ENCODE results near the gene ZFYVE9. TPM values are rescaled to one million over a fixed set of nuclear protein-coding genes. Genes with fewer than 3 reads are reported as not detected.
A peak's percentile ranks its signal among the peaks of the same experiment; 100 is the strongest.
"Not testable (repeated sequence)": the region's sequence is repeated elsewhere in the genome, so short reads cannot be mapped to it uniquely, and the experiment has no call there.

Gene ZFYVE9
- 1.6 and 2.2 TPM in 2 replicates for total RNA-seq (2014; rRNA removed; shearing (Covaris generic); ENCODE audit: low replicate concordance)

GRCh38 chr1:52141513-52142219 lies at the start of gene ZFYVE9:
ZFYVE9 (plus strand) TSS chr1:52142089; CDS start chr1:52233207, 91,118 bp downstream.
- Histone ChIP-seq H3K4me2 (ENCODE audit: low read depth, low read length, poor library complexity, severe bottlenecking) (peak within 1 kb of the TSS; percentile 91), H3K79me2 (ENCODE audit: low read length) (no peaks in the 10 kb centered on the region), H3K27me3 (ENCODE audit: low read length) (no peaks in the 10 kb centered on the region), H3K9me3 (ENCODE audit: low read length) (no peaks in the 10 kb centered on the region), H3K27ac (ENCODE audit: low read length) (no peak within 1 kb of the TSS), H4K20me1 (ENCODE audit: insufficient read depth, low read depth, low read length) (no peaks in the 10 kb centered on the region), H3K4me1 (ENCODE audit: low read length) (peaks cover 18% of the 10 kb centered on the region), H3K9ac (ENCODE audit: low read length) (peak within 1 kb of the TSS; percentile 78), H3K4me3 (ENCODE audit: low read length) (peak within 1 kb of the TSS; percentile 88), H3K36me3 (ENCODE audit: insufficient read depth, low read length) (no peaks in the 10 kb centered on the region), H3K9me2 (replicated peaks; ENCODE audit: insufficient read depth, low read length) (no peaks in the 10 kb centered on the region), H2AFZ (ENCODE audit: low read length) (peak within 1 kb of the TSS; percentile 96)
- peak; percentile 87 for DNase-seq

- not testable (repeated sequence) for H3K4me2 ChIP-seq (ENCODE audit: low read depth, low read length, poor library complexity, severe bottlenecking); H3K9me3 ChIP-seq (ENCODE audit: low read length); H3K9ac ChIP-seq (ENCODE audit: low read length); DNase-seq; H3K79me2 ChIP-seq (ENCODE audit: low read length); H3K4me3 ChIP-seq (ENCODE audit: low read length); H3K9me2 ChIP-seq (replicated peaks; ENCODE audit: insufficient read depth, low read length); H3K27me3 ChIP-seq (ENCODE audit: low read length); H4K20me1 ChIP-seq (ENCODE audit: insufficient read depth, low read depth, low read length); H3K27ac ChIP-seq (ENCODE audit: low read length); H2AFZ ChIP-seq (ENCODE audit: low read length)
- Histone ChIP-seq H3K36me3 (ENCODE audit: insufficient read depth, low read length) (peaks cover 11% of the 10 kb centered on the region), H3K4me1 (ENCODE audit: low read length) (peaks cover 17% of the 10 kb centered on the region)
Measured at GRCh38 chr1:52094300-52094699, 47.6 kb upstream of the ZFYVE9 start.

GRCh38 chr1:52096216-52096615 lies 45.7 kb upstream of the ZFYVE9 start:
- H3K4me1 ChIP-seq (ENCODE audit: low read length): peaks cover 17% of the 10 kb centered on the region
- H2AFZ ChIP-seq (ENCODE audit: low read length): no peak overlapping the region
- H3K27ac ChIP-seq (ENCODE audit: low read length): no peak overlapping the region
- no peaks in the 10 kb centered on the region for H3K27me3 ChIP-seq (ENCODE audit: low read length)
- H3K9me3 ChIP-seq (ENCODE audit: low read length): no peaks in the 10 kb centered on the region
- no peak overlapping the region for H3K4me3 ChIP-seq (ENCODE audit: low read length)
- no peaks in the 10 kb centered on the region for H3K9me2 ChIP-seq (replicated peaks; ENCODE audit: insufficient read depth, low read length)
- H3K4me2 ChIP-seq (ENCODE audit: low read depth, low read length, poor library complexity, severe bottlenecking): no peak overlapping the region
- H4K20me1 ChIP-seq (ENCODE audit: insufficient read depth, low read depth, low read length): no peaks in the 10 kb centered on the region
- H3K79me2 ChIP-seq (ENCODE audit: low read length): no peaks in the 10 kb centered on the region
- no peaks in the 10 kb centered on the region; the same call in 1 of the 2 replicates for H3K36me3 ChIP-seq (ENCODE audit: insufficient read depth, low read length)
- no peak overlapping the region for H3K9ac ChIP-seq (ENCODE audit: low read length)
- no peak for DNase-seq

GRCh38 chr1:52098139-52098871 lies 43.6 kb upstream of the ZFYVE9 start:
- Histone ChIP-seq H3K9me2 (replicated peaks; ENCODE audit: insufficient read depth, low read length) (no peaks in the 10 kb centered on the region), H3K27me3 (ENCODE audit: low read length) (no peaks in the 10 kb centered on the region), H3K4me3 (ENCODE audit: low read length) (no peak overlapping the region), H3K4me1 (ENCODE audit: low read length) (peaks cover 17% of the 10 kb centered on the region), H3K9me3 (ENCODE audit: low read length) (no peaks in the 10 kb centered on the region), H3K4me2 (ENCODE audit: low read depth, low read length, poor library complexity, severe bottlenecking) (no peak overlapping the region), H2AFZ (ENCODE audit: low read length) (no peak overlapping the region), H4K20me1 (ENCODE audit: insufficient read depth, low read depth, low read length) (no peaks in the 10 kb centered on the region), H3K36me3 (ENCODE audit: insufficient read depth, low read length) (no peaks in the 10 kb centered on the region), H3K27ac (ENCODE audit: low read length) (no peak overlapping the region), H3K9ac (ENCODE audit: low read length) (no peak overlapping the region), H3K79me2 (ENCODE audit: low read length) (no peaks in the 10 kb centered on the region)
- DNase-seq: no peak

GRCh38 chr1:52102336-52103013 lies 39.4 kb upstream of the ZFYVE9 start:
- no peaks in the 10 kb centered on the region for H3K9me2 ChIP-seq (replicated peaks; ENCODE audit: insufficient read depth, low read length)
- H3K4me1 ChIP-seq (ENCODE audit: low read length): peaks cover 8% of the 10 kb centered on the region
- no peaks in the 10 kb centered on the region for H3K9me3 ChIP-seq (ENCODE audit: low read length)
- H3K79me2 ChIP-seq (ENCODE audit: low read length): no peaks in the 10 kb centered on the region
- no peaks in the 10 kb centered on the region for H3K27me3 ChIP-seq (ENCODE audit: low read length)
- H4K20me1 ChIP-seq (ENCODE audit: insufficient read depth, low read depth, low read length): no peaks in the 10 kb centered on the region
- no peak overlapping the region for H3K9ac ChIP-seq (ENCODE audit: low read length)
- no peak overlapping the region for H3K4me3 ChIP-seq (ENCODE audit: low read length)
- no peak overlapping the region for H2AFZ ChIP-seq (ENCODE audit: low read length)
- H3K36me3 ChIP-seq (ENCODE audit: insufficient read depth, low read length): no peaks in the 10 kb centered on the region
- H3K4me2 ChIP-seq (ENCODE audit: low read depth, low read length, poor library complexity, severe bottlenecking): no peak overlapping the region
- DNase-seq: no peak
- no peak overlapping the region for H3K27ac ChIP-seq (ENCODE audit: low read length)

GRCh38 chr1:52111492-52111891 lies 30.4 kb upstream of the ZFYVE9 start:
- Histone ChIP-seq H3K79me2 (ENCODE audit: low read length) (no peaks in the 10 kb centered on the region), H3K27me3 (ENCODE audit: low read length) (no peaks in the 10 kb centered on the region), H3K4me1 (ENCODE audit: low read length) (no peaks in the 10 kb centered on the region), H4K20me1 (ENCODE audit: insufficient read depth, low read depth, low read length) (no peaks in the 10 kb centered on the region), H3K9ac (ENCODE audit: low read length) (no peak overlapping the region), H3K27ac (ENCODE audit: low read length) (no peak overlapping the region), H3K4me3 (ENCODE audit: low read length) (no peak overlapping the region), H2AFZ (ENCODE audit: low read length) (no peak overlapping the region), H3K9me3 (ENCODE audit: low read length) (no peaks in the 10 kb centered on the region), H3K4me2 (ENCODE audit: low read depth, low read length, poor library complexity, severe bottlenecking) (no peak overlapping the region), H3K36me3 (ENCODE audit: insufficient read depth, low read length) (no peaks in the 10 kb centered on the region), H3K9me2 (replicated peaks; ENCODE audit: insufficient read depth, low read length) (no peaks in the 10 kb centered on the region)
- peak; percentile 38 for DNase-seq

- H3K79me2 ChIP-seq (ENCODE audit: low read length): no peaks in the 10 kb centered on the region
- no peaks in the 10 kb centered on the region for H3K36me3 ChIP-seq (ENCODE audit: insufficient read depth, low read length)
- H3K9me3 ChIP-seq (ENCODE audit: low read length): no peaks in the 10 kb centered on the region
- no peak overlapping the region for H2AFZ ChIP-seq (ENCODE audit: low read length)
- no peaks in the 10 kb centered on the region for H4K20me1 ChIP-seq (ENCODE audit: insufficient read depth, low read depth, low read length)
- H3K4me3 ChIP-seq (ENCODE audit: low read length): no peak overlapping the region
- H3K27me3 ChIP-seq (ENCODE audit: low read length): no peaks in the 10 kb centered on the region
- DNase-seq: no peak
- H3K4me2 ChIP-seq (ENCODE audit: low read depth, low read length, poor library complexity, severe bottlenecking): no peak overlapping the region
- H3K27ac ChIP-seq (ENCODE audit: low read length): no peak overlapping the region
- H3K9ac ChIP-seq (ENCODE audit: low read length): no peak overlapping the region
- no peaks in the 10 kb centered on the region for H3K9me2 ChIP-seq (replicated peaks; ENCODE audit: insufficient read depth, low read length)
- no peaks in the 10 kb centered on the region for H3K4me1 ChIP-seq (ENCODE audit: low read length)
Measured at GRCh38 chr1:52112489-52112888, 29.4 kb upstream of the ZFYVE9 start.

All from Karpas-422 (cell line).